Measurements from ENCODE around the gene CYP26C1.
A peak's percentile ranks its signal among the peaks of the same experiment; 100 is the strongest.

The CYP26C1 gene
- total RNA-seq, result 0 to 0.60 (median 0.11) reads per million in 3 experiments

GRCh38 chr10:93059975-93060886 is at the start of gene CYP26C1:
Gene CYP26C1 (plus strand): TSS chr10:93060798. CDS start chr10:93061264, 466 bp downstream.
- DNase-seq, result no peak

DNA sequence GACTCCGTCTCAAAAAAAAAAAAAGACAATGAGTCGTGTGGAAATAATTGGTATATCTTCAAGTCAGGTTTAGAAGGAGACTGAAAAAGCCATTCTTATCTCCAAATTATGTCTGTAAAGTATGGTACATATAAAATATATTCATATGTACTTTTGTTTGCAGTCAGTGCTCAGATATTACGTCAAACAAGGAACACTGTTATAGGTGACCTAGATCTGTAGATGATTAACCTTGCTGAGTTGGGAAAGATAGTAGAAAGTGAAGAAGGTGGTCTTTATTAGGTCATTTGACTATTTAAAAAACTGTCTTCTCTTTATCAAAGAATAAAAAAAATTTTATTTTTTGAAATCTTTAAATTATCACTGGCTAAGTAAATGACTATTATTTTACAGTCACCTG is 44.9 kb upstream of the CYP26C1 start:
- DNase-seq, result no peak

DNA sequence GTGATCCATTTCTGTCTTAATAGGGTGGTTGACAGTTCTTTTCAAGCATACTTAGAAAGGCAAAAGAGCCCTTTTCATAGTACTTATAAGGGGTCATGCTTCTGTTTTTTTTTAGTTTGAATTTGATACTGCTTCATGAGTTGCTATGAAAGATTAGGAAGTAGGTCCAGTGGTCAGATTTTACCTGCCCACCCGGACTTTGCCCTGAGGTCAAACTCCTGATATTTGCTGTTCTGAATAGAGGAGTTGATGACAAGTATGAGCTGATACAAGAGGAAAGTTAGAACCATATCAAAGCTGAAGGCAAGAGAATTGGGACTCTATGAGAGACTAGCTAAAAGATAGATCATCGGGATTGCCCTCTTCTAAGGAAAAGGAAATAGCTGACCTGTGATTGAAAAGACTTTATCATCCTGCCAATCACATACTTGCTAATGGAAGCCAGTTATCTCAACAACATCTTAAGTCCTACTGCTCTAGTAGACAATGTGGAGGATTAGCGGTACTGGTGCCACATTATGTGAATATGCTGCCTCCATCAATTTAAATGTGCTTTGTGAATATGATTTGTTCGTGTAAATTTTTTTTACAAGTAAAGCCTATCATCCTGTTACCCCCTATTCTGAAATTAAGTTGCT is 37.5 kb upstream of the CYP26C1 start:
- DNase-seq, result no peak

DNA sequence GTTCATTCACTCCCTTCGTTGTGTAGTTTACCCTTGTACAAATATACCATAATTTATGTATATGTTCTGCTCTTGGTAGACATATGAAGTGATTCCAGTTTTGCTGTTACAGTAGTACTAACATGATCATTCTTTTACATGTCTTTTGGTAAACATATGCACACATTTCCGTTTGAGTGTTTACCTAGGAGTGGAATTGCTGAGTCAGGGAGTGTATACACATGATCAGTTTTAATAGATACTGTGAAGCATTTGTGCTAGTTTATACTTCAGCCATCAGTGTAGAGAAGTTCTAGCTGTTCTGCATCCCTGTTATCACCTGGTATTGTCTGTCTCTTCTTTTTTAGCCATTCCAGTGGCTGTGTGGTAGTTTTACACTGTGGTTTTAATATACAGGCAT is 34.5 kb upstream of the CYP26C1 start:
- DNase-seq, result no peak

GRCh38 chr10:93027508-93027907 is 33.1 kb upstream of the CYP26C1 start:
- DNase-seq, result no peak

GRCh38 chr10:93028883-93029282 is 31.7 kb upstream of the CYP26C1 start:
- DNase-seq, result no peak

DNA sequence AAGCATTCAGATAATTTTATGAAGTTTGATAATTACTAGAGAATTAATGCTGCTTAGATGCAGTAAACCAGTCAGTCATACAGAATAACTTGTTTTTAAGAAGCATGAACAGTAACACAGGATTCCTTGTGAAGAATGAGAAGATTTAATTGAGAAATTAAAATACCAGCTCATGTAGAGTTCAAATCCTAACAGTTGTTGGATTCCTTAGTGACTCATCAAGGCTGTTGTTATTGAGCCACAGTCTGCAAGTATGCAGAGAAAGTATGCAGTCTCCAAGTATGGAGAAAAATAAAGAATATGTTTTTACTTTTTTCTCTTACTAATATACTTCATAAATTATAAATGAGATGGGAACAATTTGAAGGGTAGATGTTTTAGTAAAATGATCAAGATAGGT is 30.2 kb upstream of the CYP26C1 start:
- DNase-seq, result no peak

- DNase-seq, result no peak
These were observed 28.3 kb upstream of the CYP26C1 start for GRCh38 chr10:93032105-93032808.

DNA sequence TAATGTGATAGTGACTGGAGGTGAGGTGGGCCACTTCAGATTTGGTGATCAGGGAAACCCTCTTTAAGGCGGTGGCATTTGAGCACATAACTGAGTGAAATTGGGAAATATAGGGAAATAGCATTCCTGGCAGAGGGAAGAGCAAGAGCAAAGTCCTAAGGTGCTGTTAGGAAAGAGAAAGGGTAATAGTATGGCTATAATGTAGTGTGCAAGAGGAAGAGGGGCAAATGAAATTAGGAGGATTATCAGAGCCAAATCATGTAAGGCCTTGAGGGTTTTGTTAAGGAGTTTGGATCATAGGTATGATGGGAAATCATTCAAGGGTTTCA is 27.8 kb upstream of the CYP26C1 start:
- DNase-seq, result no peak

DNA sequence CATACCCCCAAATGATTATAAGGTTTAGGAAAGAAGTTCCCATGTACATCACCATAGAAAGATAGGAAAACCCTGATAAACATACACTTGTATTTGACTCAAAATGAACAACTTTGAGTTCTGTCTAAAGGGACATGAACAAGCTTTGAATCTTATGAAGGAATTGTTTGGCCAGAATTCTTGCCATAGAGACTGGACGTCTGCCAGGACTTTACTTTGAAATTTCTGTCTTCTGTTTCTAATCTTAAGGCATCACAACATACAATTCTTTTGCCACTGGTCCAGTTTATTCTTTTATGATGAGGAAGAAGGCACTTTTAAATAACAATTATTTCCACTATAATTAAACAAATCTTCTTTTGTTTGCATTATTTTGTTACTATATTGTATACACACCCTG is 26.2 kb upstream of the CYP26C1 start:
- no peak for DNase-seq

GRCh38 chr10:93039110-93039509 is 21.5 kb upstream of the CYP26C1 start:
- DNase-seq, result no peak

DNA sequence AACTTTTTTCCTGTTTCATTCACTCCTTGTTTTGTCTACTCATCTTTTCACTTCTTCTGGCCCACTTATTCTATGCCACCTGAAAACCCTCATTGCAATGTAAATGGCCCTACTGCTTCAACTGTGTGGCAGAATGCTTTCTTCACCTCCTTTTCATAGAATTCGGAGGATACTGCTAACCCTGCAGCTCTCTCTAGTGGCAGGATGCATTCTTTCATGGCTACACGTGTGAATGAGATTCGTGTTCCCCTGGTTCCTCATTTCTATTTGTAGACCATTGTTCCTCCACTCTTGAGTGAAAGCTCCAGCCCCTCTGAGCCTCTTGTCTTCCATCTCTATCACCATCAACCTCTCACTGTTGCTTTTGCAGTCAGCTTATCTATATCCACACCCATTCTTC is 20.9 kb upstream of the CYP26C1 start:
- no peak for DNase-seq

- DNase-seq, result no peak
These were observed 6.1 kb upstream of the CYP26C1 start for GRCh38 chr10:93054486-93054885.

- DNase-seq, result no peak
These were observed 2.5 kb upstream of the CYP26C1 start for GRCh38 chr10:93058139-93058538.

DNA sequence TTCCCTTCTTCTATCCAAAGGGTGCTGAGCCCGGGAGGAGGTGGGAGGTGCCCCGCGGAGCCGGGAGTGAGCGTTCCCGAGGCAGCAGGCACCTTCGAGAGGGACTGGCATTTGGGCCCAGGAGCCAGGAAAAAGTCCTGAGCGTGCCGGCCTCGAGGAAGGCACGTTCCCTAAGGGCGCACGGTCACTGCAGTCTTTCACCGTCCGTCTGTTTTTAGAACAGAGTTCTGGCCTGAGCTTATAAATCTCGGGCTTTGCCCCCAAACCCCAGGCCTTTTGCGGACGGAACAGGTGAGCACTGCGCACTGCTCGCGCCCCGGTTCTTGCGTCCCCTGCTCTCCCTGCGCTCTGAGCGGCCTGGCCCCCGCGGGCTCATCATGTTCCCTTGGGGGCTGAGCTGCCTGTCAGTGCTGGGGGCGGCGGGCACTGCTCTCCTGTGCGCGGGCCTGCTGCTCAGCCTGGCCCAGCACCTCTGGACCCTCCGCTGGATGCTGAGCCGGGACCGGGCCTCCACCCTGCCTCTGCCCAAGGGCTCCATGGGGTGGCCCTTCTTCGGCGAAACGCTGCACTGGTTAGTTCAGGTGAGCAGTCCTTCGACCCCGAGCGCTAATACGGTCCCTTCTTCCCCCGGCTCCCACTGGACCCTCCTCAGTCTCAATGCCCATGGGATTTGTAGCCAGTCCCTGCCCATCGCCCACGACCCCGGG is 442 bp downstream of the CYP26C1 start:
- DNase-seq, result no peak

GRCh38 chr10:93061594-93062513 is 1.3 kb downstream of the CYP26C1 start:
- no peak for DNase-seq

DNA sequence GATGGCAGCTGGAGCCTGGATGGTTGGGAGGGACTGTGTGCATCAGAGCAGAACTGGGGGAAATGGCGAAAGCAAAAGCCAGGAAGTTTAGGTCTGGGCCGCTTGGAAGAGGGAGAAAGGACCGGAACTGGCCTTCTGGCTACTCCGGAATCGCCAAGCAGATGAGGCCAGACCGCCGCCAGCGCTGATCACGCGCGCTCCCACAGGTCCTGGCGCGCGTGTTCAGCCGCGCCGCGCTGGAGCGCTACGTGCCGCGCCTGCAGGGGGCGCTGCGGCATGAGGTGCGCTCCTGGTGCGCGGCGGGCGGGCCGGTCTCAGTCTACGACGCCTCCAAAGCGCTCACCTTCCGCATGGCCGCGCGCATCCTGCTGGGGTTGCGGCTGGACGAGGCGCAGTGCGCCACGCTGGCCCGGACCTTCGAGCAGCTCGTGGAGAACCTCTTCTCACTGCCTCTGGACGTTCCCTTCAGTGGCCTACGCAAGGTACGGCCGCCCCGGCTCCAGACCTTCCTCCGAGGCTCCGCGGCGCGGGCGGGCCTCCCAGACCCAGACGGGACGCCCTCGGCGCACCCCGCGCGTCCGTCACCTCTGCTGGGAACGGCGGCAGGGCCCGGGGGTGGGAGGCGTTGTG is 2.0 kb downstream of the CYP26C1 start:
- DNase-seq, result peak; percentile 25

- DNase-seq, result no peak
These were observed 2.8 kb downstream of the CYP26C1 start for GRCh38 chr10:93063144-93063976.

DNA sequence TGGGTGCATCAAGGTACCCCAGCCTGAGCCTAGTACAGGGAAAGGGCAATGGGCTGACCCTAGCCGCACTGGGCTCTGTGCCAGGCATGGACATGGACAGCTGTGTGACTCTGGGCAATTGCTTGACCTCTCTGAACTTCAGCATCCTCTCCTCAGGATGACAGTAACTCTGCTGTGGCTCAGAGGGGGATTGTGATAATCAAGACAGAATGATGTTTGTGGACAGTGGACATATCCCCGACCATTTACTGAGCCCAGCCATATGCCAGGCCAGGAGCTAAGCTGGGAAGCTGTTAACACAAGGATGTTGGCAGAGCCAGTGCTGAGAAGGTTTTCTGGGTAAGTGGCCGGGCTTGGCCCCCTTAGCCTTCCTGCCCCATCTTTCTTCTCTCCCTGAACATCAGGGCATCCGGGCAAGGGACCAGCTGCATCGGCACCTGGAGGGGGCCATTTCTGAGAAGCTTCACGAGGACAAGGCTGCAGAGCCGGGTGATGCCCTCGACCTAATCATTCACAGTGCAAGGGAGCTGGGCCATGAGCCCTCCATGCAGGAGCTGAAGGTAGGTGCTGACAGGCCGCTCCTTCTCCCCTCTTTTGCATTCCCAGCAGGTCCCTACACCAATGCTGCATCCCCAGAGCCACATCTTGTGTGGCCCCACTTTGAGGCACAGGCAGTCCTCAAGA is 3.5 kb downstream of the CYP26C1 start:
- no peak for DNase-seq
